EH (cell line): Measurements from ENCODE around the gene TCF15.
"Not testable (repeated sequence)": the region's sequence is repeated elsewhere in the genome, so short reads cannot be mapped to it uniquely, and the experiment has no call there.

Source experiments
- DNase-seq: peaks from one replicate; pipeline ENCODE4 v3.0.0-alpha.2; 2015; ENCODE audit warnings: low read depth

Gene TCF15

GRCh38 chr20:642013-642397, 31.9 kb upstream of the TCF15 start:
- not testable (repeated sequence) for DNase-seq

DNA sequence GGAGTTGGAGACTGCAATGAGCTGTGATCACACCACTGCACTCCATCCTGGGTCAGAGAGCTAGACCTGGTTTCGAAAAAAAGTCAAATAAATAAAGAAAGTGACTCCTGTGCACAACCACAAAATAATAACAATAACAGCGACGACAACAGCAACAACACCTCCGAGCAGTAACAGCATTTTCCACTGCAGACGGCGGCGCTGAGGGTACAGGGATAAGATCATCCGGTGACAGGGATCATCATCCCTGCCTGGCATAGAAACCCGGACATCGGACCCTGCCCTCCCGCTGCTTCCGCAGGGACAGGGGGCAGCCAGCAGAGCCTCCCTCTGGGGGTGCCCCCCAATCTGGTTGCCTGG, 31.4 kb upstream of the TCF15 start:
- peak; percentile 16 for DNase-seq

- no peak for DNase-seq
These were observed 30.8 kb upstream of the TCF15 start for GRCh38 chr20:640674-641515.

- no peak for DNase-seq
These were observed 28.5 kb upstream of the TCF15 start for GRCh38 chr20:638579-638978.

DNA sequence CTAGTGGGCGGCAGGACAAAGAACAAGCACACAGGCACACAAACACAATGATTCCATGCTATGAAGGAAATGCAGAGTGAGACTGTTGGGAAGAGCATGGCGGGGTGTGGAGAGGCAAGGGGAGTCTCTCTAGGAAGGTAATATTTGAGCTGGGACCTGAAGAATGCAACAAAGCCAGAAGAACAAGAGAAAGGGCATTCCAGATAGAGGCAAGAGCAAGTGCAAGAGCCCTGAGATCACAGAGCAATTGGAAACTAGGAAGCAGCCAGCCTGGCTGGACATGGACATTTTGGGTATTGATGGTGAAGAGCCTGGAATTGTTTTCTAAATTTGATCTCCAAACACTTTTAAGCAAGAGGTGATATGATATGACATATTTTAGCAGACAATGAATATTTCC, 27.4 kb upstream of the TCF15 start:
- DNase-seq = no peak

DNA sequence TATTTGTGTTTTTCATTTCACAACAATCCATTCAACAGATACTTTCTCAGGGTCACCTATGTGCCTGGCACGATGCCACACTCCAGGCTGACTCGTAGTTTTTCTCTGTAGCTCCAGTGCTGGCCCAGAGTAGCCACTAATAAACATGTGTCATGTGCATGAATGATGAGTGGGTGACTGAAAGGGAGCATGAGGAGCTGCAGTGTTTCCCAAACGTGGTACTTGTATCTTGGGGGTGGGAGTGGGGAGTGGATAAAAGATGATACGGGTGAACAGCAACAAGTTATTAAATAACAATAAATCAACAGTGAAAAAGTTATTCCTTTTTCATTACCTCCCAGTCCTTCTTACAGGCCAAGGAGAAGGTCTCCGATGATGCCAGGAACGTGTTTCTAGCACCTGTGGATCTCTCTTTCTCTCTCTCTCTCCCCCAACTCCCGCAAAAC, 25.8 kb upstream of the TCF15 start:
- no peak for DNase-seq

- no peak for DNase-seq
These were observed 25.2 kb upstream of the TCF15 start for GRCh38 chr20:635028-635892.

DNA sequence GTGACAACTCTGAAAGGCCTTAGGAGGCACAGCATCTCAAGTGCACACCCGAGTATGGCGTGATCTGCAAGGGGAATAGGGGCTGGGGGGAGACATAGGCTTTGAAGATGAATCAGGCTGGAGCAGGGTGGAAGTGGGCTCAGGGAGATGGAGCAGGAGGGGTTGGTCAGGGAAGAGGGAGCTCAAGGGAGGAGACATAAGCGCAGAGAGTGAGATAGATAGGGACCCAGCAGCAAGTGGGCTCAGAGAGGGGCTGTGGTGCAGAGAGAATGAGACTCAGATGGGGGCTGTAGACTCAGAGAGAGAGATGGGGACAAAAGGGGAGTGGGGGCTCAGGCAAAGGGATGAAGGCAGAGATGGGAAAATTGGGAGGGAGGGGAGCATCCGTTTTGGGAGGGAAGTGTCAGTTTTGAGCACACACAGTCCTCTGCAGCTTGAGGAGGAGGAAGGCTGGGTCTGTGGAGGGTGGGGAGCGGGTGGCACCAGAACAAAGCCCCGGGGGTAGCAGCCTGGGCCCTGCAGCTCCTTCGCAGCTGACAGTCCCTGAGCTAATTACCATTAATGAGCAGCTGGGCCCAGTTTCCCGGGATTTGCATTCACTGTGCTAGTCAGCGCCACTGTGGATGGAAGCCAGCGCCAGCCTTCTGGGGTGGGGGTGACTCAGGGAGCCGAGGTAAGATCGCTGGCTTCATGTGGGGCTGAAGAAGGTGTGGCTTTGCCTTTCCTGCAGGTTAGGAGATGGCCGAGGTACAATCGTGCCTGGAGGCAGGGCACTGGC, 24.2 kb upstream of the TCF15 start:
- no peak for DNase-seq

DNA sequence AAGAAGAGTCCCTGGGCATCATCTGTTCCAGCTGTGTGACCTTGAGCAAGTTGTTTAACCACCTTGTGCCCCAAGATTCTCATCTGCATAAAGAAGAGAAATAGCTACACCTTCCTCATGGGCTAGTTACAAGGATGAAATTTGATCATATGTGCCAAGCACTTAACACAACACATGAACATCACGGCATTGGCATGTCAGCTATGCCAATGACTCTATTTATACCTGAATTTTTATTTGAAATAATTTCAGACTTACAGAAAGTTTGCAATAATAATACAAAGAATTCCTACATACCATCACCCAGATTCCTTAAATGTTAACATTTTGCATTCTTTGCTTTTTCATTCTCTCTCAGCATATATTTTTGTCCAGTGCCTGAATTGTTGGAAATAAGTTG, 21.0 kb upstream of the TCF15 start:
- DNase-seq = peak; percentile 30

GRCh38 chr20:626579-626978, 16.5 kb upstream of the TCF15 start:
- DNase-seq = no peak

GRCh38 chr20:625360-625932, 15.3 kb upstream of the TCF15 start:
- no peak for DNase-seq

- no peak for DNase-seq
These were observed 13.6 kb upstream of the TCF15 start for GRCh38 chr20:623704-624103.

- no peak for DNase-seq
These were observed 12.9 kb upstream of the TCF15 start for GRCh38 chr20:623021-623420.

DNA sequence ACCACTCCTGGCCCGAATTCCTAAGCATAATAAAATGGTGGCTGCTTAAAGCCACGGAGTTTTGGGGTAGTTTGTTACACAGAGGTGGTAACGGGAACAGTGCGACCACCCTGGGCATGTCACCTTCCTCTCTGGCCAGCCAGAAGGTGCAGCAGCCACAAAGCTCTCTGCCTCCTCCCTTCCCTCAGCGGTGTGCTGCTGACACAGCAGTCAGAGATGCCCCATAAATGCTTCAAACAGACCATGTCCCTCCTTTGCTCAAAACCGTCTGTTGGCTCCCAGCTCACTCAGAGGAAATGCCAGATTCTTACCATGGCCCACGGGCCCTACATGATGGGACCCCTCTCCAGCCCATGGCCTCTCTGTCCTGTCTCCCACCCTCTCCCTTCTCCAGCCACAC, 12.1 kb upstream of the TCF15 start:
- DNase-seq = no peak

GRCh38 chr20:621125-621756, 11.1 kb upstream of the TCF15 start:
- DNase-seq = peak; percentile 51

- peak; percentile 7 for DNase-seq
These were observed 10.1 kb upstream of the TCF15 start for GRCh38 chr20:620246-620645.

- no peak for DNase-seq
These were observed 8.9 kb upstream of the TCF15 start for GRCh38 chr20:618980-619379.

GRCh38 chr20:617934-618690, 8.0 kb upstream of the TCF15 start:
- DNase-seq = no peak

- no peak for DNase-seq
These were observed 5.4 kb upstream of the TCF15 start for GRCh38 chr20:615514-615913.

DNA sequence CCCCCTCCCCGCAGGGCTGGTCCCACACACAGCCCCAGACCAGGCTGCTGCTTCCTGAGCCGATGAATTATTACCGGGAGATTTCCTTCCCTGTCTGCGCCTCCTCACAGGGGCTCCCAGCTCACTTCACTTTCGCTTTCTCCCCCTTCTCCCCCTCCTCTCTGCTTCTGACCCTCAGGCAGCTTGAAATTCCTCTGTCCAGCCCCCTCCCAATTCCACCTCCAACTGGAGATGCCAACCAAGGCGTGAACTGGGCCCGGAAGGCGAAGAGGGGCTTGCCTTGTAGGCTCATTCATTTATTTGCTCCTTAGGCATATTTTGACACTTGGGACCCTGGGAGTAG, 1.7 kb upstream of the TCF15 start:
- no peak for DNase-seq
